ENCODE results near the gene CHI3L1. TPM values are rescaled to one million over a fixed set of nuclear protein-coding genes. Genes with fewer than 3 reads are reported as not detected.

Gene CHI3L1
- total RNA-seq, 1 experiment from 2014 or later = 0.75 TPM

GRCh38 chr1:203227371-203228083, 41.0 kb upstream of the CHI3L1 start:
- DNase-seq (ENCODE audit: unreplicated experiment) = no peak
- ChIA-PET POLR2A (interaction anchor here (1.0 to 1.6 kb wide), 3 partner anchors 9 to 24 kb away, joined by 3 to 4 read pairs (median 3); no protein-coding TSS in a partner anchor), CTCF (interaction anchor here (0.9 to 18.5 kb wide), 6 partner anchors 10 to 188 kb away, joined by 3 to 702 read pairs (median 8); no protein-coding TSS in a partner anchor)
- Mint-ChIP-seq H3K27ac (ENCODE audit: low read depth, unreplicated experiment) (no peak overlapping the region), H3K9me3 (ENCODE audit: unreplicated experiment) (no peaks in the 10 kb centered on the region), H3K4me3 (ENCODE audit: unreplicated experiment) (no peak overlapping the region), H3K4me1 (ENCODE audit: insufficient read depth, unreplicated experiment) (no peaks in the 10 kb centered on the region), H3K36me3 (ENCODE audit: insufficient read depth, unreplicated experiment) (no peaks in the 10 kb centered on the region), H3K27me3 (ENCODE audit: insufficient read depth, unreplicated experiment) (peaks cover 82% of the 10 kb centered on the region)
- no TSS peak for BruUV-seq (replicated peaks)
- intact Hi-C loops (cut with micrococcal nuclease) = no loop called here
- no peak for TF ChIP-seq CTCF (IDR thresholded peaks at IDR 0.05; ENCODE audit: unreplicated experiment)

GRCh38 chr1:203225071-203225470, 38.6 kb upstream of the CHI3L1 start:
- no peaks in the 10 kb centered on the region for H3K4me1 Mint-ChIP-seq (ENCODE audit: insufficient read depth, unreplicated experiment)
- intact Hi-C loops (cut with micrococcal nuclease) = no loop called here
- H3K9me3 Mint-ChIP-seq (ENCODE audit: unreplicated experiment) = no peaks in the 10 kb centered on the region
- no peaks in the 10 kb centered on the region for H3K36me3 Mint-ChIP-seq (ENCODE audit: insufficient read depth, unreplicated experiment)
- no peak for DNase-seq (ENCODE audit: unreplicated experiment)
- BruUV-seq (replicated peaks) = no TSS peak
- peaks cover 71% of the 10 kb centered on the region for H3K27me3 Mint-ChIP-seq (ENCODE audit: insufficient read depth, unreplicated experiment)
- no peak overlapping the region for H3K4me3 Mint-ChIP-seq (ENCODE audit: unreplicated experiment)
- no peak overlapping the region for H3K27ac Mint-ChIP-seq (ENCODE audit: low read depth, unreplicated experiment)
- TF ChIP-seq CTCF (IDR thresholded peaks at IDR 0.05; ENCODE audit: unreplicated experiment) = no peak
- CTCF ChIA-PET = interaction anchor here (1.1 to 18.5 kb wide), 10 partner anchors 8 to 186 kb away, joined by 3 to 702 read pairs (median 4); no protein-coding TSS in a partner anchor
- POLR2A ChIA-PET = interaction anchor here (0.7 to 1.6 kb wide), 2 partner anchors 9 to 35 kb away, joined by 3 to 4 read pairs; no protein-coding TSS in a partner anchor

- intact Hi-C loops (cut with micrococcal nuclease) = no loop called here
- TF ChIP-seq CTCF (IDR thresholded peaks at IDR 0.05; ENCODE audit: unreplicated experiment) = no peak
- CTCF ChIA-PET = interaction anchor here (0.8 to 18.5 kb wide), 5 partner anchors 14 to 184 kb away, joined by 3 to 702 read pairs (median 5); no protein-coding TSS in a partner anchor
- no TSS peak for BruUV-seq (replicated peaks)
- peaks cover 81% of the 10 kb centered on the region for H3K27me3 Mint-ChIP-seq (ENCODE audit: insufficient read depth, unreplicated experiment)
- POLR2A ChIA-PET = no interaction called here
- DNase-seq (ENCODE audit: unreplicated experiment) = no peak
- H3K36me3 Mint-ChIP-seq (ENCODE audit: insufficient read depth, unreplicated experiment) = no peaks in the 10 kb centered on the region
- no peak overlapping the region for H3K27ac Mint-ChIP-seq (ENCODE audit: low read depth, unreplicated experiment)
- no peaks in the 10 kb centered on the region for H3K9me3 Mint-ChIP-seq (ENCODE audit: unreplicated experiment)
- H3K4me1 Mint-ChIP-seq (ENCODE audit: insufficient read depth, unreplicated experiment) = no peaks in the 10 kb centered on the region
- H3K4me3 Mint-ChIP-seq (ENCODE audit: unreplicated experiment) = no peak overlapping the region
Observed at GRCh38 chr1:203223012-203223775, 36.7 kb upstream of the CHI3L1 start.

- TF ChIP-seq CTCF (IDR thresholded peaks at IDR 0.05; ENCODE audit: unreplicated experiment) = no peak
- no TSS peak for BruUV-seq (replicated peaks)
- POLR2A ChIA-PET = interaction anchor here (0.7 kb wide), 1 partner anchor 105 kb away, joined by 3 read pairs; no protein-coding TSS in a partner anchor
- Mint-ChIP-seq H3K4me1 (ENCODE audit: insufficient read depth, unreplicated experiment) (no peaks in the 10 kb centered on the region), H3K27me3 (ENCODE audit: insufficient read depth, unreplicated experiment) (peaks cover 62% of the 10 kb centered on the region), H3K9me3 (ENCODE audit: unreplicated experiment) (no peaks in the 10 kb centered on the region), H3K27ac (ENCODE audit: low read depth, unreplicated experiment) (no peak overlapping the region), H3K4me3 (ENCODE audit: unreplicated experiment) (no peak overlapping the region), H3K36me3 (ENCODE audit: insufficient read depth, unreplicated experiment) (no peaks in the 10 kb centered on the region)
- CTCF ChIA-PET = interaction anchor here (0.6 to 18.5 kb wide), 5 partner anchors 47 to 180 kb away, joined by 3 to 702 read pairs (median 159); no protein-coding TSS in a partner anchor
- no peak for DNase-seq (ENCODE audit: unreplicated experiment)
- intact Hi-C loops (cut with micrococcal nuclease) = no loop called here
Observed at GRCh38 chr1:203219934-203220333, 33.4 kb upstream of the CHI3L1 start.

Data from MCF 10A (cell line).